ENCODE results near the gene TINAG. TPM values are rescaled to one million over a fixed set of nuclear protein-coding genes. Genes with fewer than 3 reads are reported as not detected.

TINAG gene
- total RNA-seq, 2 experiments from 2014 or later: not detected

DNA sequence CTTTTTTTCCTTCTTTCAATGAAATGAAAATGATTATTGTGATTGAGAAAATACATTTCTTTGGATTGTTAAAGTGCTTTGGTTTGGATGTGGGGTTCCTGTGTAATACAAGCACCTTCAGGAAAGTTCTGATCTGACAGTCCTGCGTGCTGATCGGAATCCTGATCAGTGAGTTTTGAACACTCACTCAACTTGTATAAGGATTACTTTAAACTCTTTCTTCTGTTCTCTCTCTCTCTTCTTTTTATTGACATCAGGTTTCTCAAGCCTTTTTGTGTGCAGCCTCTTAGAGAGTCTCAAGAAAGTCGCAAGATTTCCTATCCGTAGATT is 710 bp downstream of the TINAG start:
- Histone ChIP-seq H3K9me3 (ENCODE audit: control insufficient read depth in 1 of 2, insufficient read depth in 1 of 2, low read length in 2 of 2) (no peaks in the 10 kb centered on the region), H3K4me1 (ENCODE audit: insufficient read depth, low read length) (no peaks in the 10 kb centered on the region), H3K27ac (ENCODE audit: low read depth in 1 of 2, low read length in 2 of 2) (no peak overlapping the region), H3K36me3 (ENCODE audit: insufficient read depth, low read length) (no peaks in the 10 kb centered on the region), H3K4me3 (ENCODE audit: low read length) (no peak overlapping the region), H3K27me3 (ENCODE audit: control insufficient read depth in 1 of 2, insufficient read depth in 2 of 2, low read length in 2 of 2) (no peaks in the 10 kb centered on the region)
- CTCF ChIA-PET: no interaction called here
- no peaks in the 10 kb centered on the region for H3K36me3 Mint-ChIP-seq (ENCODE audit: low read depth)
- DNase-seq: no peak
- H3K4me1 Mint-ChIP-seq (ENCODE audit: low read depth): no peaks in the 10 kb centered on the region
- intact Hi-C loops (cut with DNase I, micrococcal nuclease): no loop called here
- no peak for ATAC-seq (ENCODE audit: poor library complexity)
- no peak overlapping the region for H3K27ac Mint-ChIP-seq
- no peaks in the 10 kb centered on the region for H3K9me3 Mint-ChIP-seq
- no peaks in the 10 kb centered on the region for H3K27me3 Mint-ChIP-seq
- no peak overlapping the region for H3K4me3 Mint-ChIP-seq
- POLR2A ChIA-PET: no interaction called here
- TF ChIP-seq, protein P1, sequence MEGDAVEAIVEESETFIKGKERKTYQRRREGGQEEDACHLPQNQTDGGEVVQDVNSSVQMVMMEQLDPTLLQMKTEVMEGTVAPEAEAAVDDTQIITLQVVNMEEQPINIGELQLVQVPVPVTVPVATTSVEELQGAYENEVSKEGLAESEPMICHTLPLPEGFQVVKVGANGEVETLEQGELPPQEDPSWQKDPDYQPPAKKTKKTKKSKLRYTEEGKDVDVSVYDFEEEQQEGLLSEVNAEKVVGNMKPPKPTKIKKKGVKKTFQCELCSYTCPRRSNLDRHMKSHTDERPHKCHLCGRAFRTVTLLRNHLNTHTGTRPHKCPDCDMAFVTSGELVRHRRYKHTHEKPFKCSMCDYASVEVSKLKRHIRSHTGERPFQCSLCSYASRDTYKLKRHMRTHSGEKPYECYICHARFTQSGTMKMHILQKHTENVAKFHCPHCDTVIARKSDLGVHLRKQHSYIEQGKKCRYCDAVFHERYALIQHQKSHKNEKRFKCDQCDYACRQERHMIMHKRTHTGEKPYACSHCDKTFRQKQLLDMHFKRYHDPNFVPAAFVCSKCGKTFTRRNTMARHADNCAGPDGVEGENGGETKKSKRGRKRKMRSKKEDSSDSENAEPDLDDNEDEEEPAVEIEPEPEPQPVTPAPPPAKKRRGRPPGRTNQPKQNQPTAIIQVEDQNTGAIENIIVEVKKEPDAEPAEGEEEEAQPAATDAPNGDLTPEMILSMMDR (IDR thresholded peaks at IDR 0.05): no peak

DNA sequence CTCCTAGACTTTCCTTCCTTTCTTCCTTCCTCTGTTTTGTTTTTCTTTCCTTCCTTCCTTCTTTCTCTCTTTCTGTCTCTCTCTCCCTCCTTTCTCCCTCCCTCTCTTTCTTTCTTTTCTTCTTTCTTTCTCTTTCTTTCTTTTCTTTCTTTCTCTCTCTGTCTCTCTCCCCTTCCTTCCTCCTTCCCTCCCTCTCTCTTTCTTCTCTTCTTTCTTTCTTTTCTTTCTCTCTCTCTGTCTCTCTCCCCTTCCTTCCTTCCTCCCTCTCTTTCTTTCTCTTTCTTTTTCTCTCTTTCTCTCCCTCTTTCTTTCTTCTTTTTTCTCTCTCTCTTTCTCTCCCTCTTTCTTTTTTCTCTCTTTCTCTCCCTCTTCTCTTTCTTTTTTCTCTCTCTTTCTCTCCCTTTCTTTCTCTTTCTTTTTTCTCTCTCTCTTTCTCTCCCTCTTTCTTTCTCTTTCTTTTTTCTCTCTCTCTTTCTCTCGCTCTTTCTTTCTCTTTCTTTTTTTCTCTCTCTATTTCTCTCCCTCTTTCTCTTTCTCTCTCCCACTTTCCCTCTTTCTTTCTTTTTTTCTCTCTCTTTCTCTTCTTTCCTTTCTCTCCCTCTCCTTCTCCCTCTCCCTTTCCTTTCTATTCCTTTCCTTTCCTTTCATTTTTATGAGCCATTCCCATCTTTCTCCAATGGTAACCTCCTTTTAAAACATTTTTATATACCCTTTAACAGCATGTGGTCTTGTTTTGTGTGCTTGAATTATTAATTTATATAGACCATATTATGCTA is 2.3 kb downstream of the TINAG start:
- H3K36me3 Mint-ChIP-seq (ENCODE audit: low read depth): no peaks in the 10 kb centered on the region
- H3K36me3 ChIP-seq (ENCODE audit: insufficient read depth, low read length): no peaks in the 10 kb centered on the region
- ChIA-PET POLR2A (no interaction called here), CTCF (no interaction called here)
- intact Hi-C loops (cut with DNase I, micrococcal nuclease): no loop called here
- H3K27ac Mint-ChIP-seq: no peak overlapping the region
- H3K27me3 Mint-ChIP-seq: no peaks in the 10 kb centered on the region
- no peak overlapping the region for H3K4me3 Mint-ChIP-seq
- no peaks in the 10 kb centered on the region for H3K4me1 Mint-ChIP-seq (ENCODE audit: low read depth)
- no peaks in the 10 kb centered on the region for H3K9me3 Mint-ChIP-seq
- DNase-seq: no peak
- no peaks in the 10 kb centered on the region for H3K27me3 ChIP-seq (ENCODE audit: control insufficient read depth in 1 of 2, insufficient read depth in 2 of 2, low read length in 2 of 2)
- H3K4me1 ChIP-seq (ENCODE audit: insufficient read depth, low read length): no peaks in the 10 kb centered on the region
- TF ChIP-seq, protein P1 (IDR thresholded peaks at IDR 0.05): peak; percentile 25
- no peak for ATAC-seq (ENCODE audit: poor library complexity)
- no peak overlapping the region for H3K27ac ChIP-seq (ENCODE audit: low read depth in 1 of 2, low read length in 2 of 2)
- no peaks in the 10 kb centered on the region for H3K9me3 ChIP-seq (ENCODE audit: control insufficient read depth in 1 of 2, insufficient read depth in 1 of 2, low read length in 2 of 2)
- H3K4me3 ChIP-seq (ENCODE audit: low read length): no peak overlapping the region

DNA sequence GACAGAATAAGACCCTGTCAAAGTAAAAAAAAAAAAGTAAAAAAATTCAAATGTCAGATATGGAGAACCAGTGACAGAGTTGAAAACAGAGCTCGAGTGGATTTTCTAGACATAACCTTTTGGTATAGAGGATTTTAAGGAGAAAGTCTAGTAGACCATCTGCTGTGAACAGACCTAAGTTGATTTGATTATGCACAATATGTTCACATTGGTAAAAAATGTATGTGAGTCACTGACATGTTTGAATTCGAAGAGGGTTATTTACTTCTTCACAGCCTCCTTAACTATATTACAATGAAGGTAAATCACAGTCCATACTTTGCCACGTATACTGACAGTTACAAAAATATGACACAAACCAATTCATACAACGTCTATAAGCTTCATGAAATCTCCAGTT is 7.4 kb downstream of the TINAG start:
- H3K9me3 ChIP-seq (ENCODE audit: control insufficient read depth in 1 of 2, insufficient read depth in 1 of 2, low read length in 2 of 2): no peaks in the 10 kb centered on the region
- TF ChIP-seq, protein P1 (IDR thresholded peaks at IDR 0.05): no peak
- no peaks in the 10 kb centered on the region for H3K9me3 Mint-ChIP-seq
- no peaks in the 10 kb centered on the region for H3K36me3 Mint-ChIP-seq (ENCODE audit: low read depth)
- no peak overlapping the region for H3K4me3 ChIP-seq (ENCODE audit: low read length)
- H3K27ac ChIP-seq (ENCODE audit: low read depth in 1 of 2, low read length in 2 of 2): no peak overlapping the region
- no peaks in the 10 kb centered on the region for H3K4me1 ChIP-seq (ENCODE audit: insufficient read depth, low read length)
- H3K36me3 ChIP-seq (ENCODE audit: insufficient read depth, low read length): no peaks in the 10 kb centered on the region
- intact Hi-C loops (cut with DNase I, micrococcal nuclease): no loop called here
- CTCF ChIA-PET: no interaction called here
- no peak overlapping the region for H3K27ac Mint-ChIP-seq
- DNase-seq (no peak), ATAC-seq (ENCODE audit: poor library complexity) (no peak)
- POLR2A ChIA-PET: no interaction called here
- H3K4me1 Mint-ChIP-seq (ENCODE audit: low read depth): no peaks in the 10 kb centered on the region
- no peaks in the 10 kb centered on the region for H3K27me3 ChIP-seq (ENCODE audit: control insufficient read depth in 1 of 2, insufficient read depth in 2 of 2, low read length in 2 of 2)
- H3K27me3 Mint-ChIP-seq: no peaks in the 10 kb centered on the region
- no peak overlapping the region for H3K4me3 Mint-ChIP-seq
